ENCODE measurements around the gene NFYA. TPM values are rescaled to one million over a fixed set of nuclear protein-coding genes. Genes with fewer than 3 reads are reported as not detected.

NFYA gene
- 14.4 and 18.8 TPM in 2 replicates for total RNA-seq

DNA sequence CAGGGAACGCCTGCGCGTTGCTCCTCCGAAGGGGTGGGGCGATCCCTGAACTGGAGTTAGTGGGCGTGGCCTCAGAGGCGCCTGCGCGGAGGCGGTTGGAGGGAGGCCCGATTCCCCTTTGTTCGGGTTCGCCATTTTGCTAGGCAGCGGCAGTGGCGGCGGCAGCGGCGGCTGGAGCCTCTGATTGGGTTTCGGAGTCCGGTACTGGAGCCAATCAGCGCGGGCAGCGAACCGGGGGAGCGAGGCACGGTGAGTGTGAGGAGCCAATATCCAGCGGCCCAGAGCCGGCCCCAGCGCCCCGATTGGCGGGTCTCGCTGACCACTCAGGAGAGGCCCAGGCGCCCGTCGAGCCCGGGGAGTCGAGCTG lies at the start of gene NFYA:
Gene NFYA (plus strand): TSS at position 139 of the 367 bp plus-strand sequence. CDS start 6,116 bp downstream, outside the sequence.

DNA sequence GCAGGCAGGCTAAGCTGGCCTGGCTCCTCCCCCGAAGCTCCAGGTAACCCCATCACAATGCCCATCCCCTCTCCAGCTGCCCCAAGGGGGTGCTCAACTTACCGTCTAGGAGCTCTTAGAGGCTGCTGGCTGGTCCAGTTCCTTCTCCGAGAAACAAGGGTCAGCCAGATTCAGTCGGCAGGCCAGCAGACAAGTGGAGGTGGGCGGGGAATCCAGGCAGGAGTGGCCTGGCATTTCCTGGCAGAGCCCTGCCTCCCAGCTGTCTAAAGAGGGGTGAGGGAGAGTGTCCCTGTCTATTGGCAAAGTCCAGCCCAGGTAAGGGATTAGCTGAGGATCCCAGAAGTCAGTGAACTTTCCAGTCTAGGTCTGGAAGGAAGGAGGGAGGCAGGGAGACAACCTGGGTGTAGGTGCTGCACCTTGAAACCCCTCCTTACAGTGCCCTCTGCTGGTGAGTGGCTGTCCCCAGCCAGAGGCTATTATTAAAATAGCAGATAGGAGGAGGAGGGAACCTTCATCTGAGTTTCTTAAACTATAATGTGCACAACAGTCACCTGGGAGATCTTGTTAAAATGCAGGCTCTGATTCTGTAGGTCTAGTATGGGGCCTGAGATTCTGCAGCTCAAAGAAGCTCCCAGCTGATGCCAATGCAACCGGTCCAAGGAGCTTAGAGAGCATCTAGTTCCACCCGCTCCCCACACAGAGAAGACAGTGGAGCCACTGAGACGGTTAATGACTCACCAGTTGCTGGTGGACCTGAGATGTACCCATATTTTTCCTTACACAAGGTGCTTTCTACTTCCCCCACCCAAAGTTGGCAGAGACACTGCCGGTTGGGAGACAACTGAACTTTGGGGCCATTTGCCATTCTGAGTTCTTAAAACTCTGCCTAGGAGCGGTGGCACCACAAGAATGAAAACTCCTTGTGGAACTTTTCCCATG lies 33.4 kb upstream of the NFYA start, which contains the start of gene UNC5CL:
Gene UNC5CL (minus strand): TSS at position 162 of the 939 bp plus-strand sequence. CDS start 4,147 bp downstream, outside the sequence.

DNA sequence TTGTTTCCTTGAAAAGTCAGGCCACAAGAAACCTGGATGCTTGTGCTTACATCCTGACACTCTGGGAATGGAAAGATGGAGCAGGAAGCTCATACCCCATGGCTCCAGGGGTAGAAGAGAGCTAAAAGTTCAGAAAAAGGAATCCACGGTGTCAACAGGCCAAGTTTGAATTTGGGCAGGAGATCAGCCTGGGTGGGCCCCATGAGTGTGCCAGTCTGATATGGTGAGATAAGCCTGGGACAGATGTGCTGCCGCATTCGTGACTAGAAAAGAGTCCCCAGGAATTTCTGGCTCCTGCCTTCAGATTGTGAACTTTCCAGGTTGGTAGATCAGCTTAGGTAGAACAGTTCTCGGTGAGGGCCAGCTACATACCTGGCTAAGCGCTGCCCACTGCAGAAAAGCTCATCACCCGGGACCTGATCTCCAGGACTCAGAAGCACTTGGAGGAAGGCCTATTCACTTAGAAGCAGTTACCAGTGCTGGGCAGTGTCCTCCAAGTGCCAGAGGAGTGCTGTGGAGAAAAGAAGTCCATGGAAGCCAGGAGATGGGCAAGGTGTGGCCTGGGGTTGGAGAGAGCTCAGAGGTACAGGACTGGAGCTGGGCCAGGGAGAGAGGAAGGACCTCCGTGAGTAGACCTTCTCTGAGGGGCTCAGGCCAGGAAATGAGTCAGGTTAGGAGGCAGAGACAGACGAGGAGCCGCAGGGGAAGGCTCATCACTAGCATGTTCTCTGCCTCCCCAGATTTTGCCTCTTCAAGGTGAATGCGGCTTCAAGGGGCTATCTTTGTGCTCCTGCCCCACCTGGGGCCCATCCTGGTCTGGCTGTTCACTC lies 30.3 kb upstream of the NFYA start, which contains the start of gene TSPO2:
Gene TSPO2 (plus strand): TSS at position 242 of the 830 bp plus-strand sequence. CDS start 519 bp downstream, at position 761.

DNA sequence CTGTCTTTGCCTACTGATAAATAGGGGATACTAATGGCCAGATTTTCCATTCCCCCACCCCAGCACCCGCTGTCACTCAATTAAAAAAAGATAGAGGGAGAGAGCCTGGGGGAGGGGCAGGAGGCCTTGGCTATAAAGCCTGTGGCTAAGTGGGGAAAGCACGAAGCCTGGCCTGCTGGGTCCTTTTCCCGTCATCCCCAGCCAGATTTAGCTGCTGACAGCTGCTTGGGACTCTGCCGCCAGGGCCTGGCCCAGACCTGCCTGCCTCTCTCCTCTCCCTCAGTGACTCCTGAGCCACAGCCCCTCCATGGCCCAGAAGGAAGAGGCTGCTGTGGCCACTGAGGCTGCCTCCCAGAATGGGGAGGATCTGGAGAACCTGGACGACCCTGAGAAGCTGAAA lies 19.7 kb upstream of the NFYA start, which contains the start of gene APOBEC2:
Gene APOBEC2 (plus strand): TSS at position 162 of the 400 bp plus-strand sequence. CDS start 146 bp downstream, at position 308.

GRCh38 chr6:41071923-41072835 lies 595 bp upstream of the NFYA start, which contains the start of gene OARD1:
Gene OARD1 (minus strand): TSS chr6:41072356. CDS start chr6:41071634, 722 bp downstream.

Other genes with a start within 250 kb of the NFYA start
- not detected in 2 replicates for gene UNC5CL, start 33.8 kb upstream of the NFYA start, total RNA-seq
- not detected in 2 replicates for gene TSPO2, start 30.5 kb upstream of the NFYA start, total RNA-seq
- gene APOBEC2, start 19.8 kb upstream of the NFYA start, total RNA-seq: not detected in 2 replicates
- gene OARD1, start 618 bp upstream of the NFYA start, total RNA-seq: 4.9 and 7.5 TPM in 2 replicates
- gene TREML1, start 81.4 kb downstream of the NFYA start, total RNA-seq: not detected in 2 replicates
- not detected in 2 replicates for gene TREM2, start 90.1 kb downstream of the NFYA start, total RNA-seq
- not detected in 2 replicates for gene TREML2, start 128.2 kb downstream of the NFYA start, total RNA-seq
- gene TREML4, start 155.4 kb downstream of the NFYA start, total RNA-seq: not detected in 2 replicates
- not detected in 2 replicates for gene TREM1, start 213.7 kb downstream of the NFYA start, total RNA-seq

Data from vein endothelial cell (primary cell).